AG08396 (cell line): ENCODE results near the gene HP1BP3.
"Not testable (repeated sequence)": the region's sequence is repeated elsewhere in the genome, so short reads cannot be mapped to it uniquely, and the experiment has no call there.

ENCODE experiments used
- DNase-seq: peaks from one replicate; pipeline ENCODE4 v3.0.0; 2012; ENCODE audit warnings: low spot score, mixed read lengths

HP1BP3 gene

GRCh38 chr1:20727746-20728316 is 59.3 kb downstream of the HP1BP3 start:
- DNase-seq = peak; percentile 12

- DNase-seq = peak; percentile 5
These were observed 60.0 kb downstream of the HP1BP3 start for GRCh38 chr1:20726932-20727745.

- DNase-seq = no peak
These were observed 60.8 kb downstream of the HP1BP3 start for GRCh38 chr1:20726118-20726911.

- peak; percentile 73 for DNase-seq
These were observed 61.7 kb downstream of the HP1BP3 start for GRCh38 chr1:20725189-20726117.

- DNase-seq = no peak
These were observed 62.5 kb downstream of the HP1BP3 start for GRCh38 chr1:20724364-20725188.

GRCh38 chr1:20723537-20724363 is 63.4 kb downstream of the HP1BP3 start:
- DNase-seq = no peak

GRCh38 chr1:20723159-20723536 is 64.0 kb downstream of the HP1BP3 start:
- DNase-seq = no peak

- DNase-seq = no peak
These were observed 65.7 kb downstream of the HP1BP3 start for GRCh38 chr1:20721117-20722061.

- DNase-seq = no peak
These were observed 66.4 kb downstream of the HP1BP3 start for GRCh38 chr1:20720631-20721091.

GRCh38 chr1:20719871-20720620 is 67.1 kb downstream of the HP1BP3 start:
- DNase-seq = no peak

GRCh38 chr1:20719261-20719660 is 67.8 kb downstream of the HP1BP3 start:
- no peak for DNase-seq

GRCh38 chr1:20718343-20718882 is 68.7 kb downstream of the HP1BP3 start:
- not testable (repeated sequence) for DNase-seq

GRCh38 chr1:20717452-20718342 is 69.4 kb downstream of the HP1BP3 start, which contains the start of gene KIF17:
Gene KIF17 (minus strand): TSS chr1:20718007. CDS start chr1:20717706, 301 bp downstream.
- peak; percentile 96 for DNase-seq

GRCh38 chr1:20716232-20716631 is 70.9 kb downstream of the HP1BP3 start:
- DNase-seq = no peak

- DNase-seq = no peak
These were observed 71.7 kb downstream of the HP1BP3 start for GRCh38 chr1:20715406-20715805.

- DNase-seq = no peak
These were observed 73.7 kb downstream of the HP1BP3 start for GRCh38 chr1:20713440-20713839.

GRCh38 chr1:20712215-20712577 is 74.9 kb downstream of the HP1BP3 start:
- DNase-seq = no peak
